HepG2 (cell line): Measurements from ENCODE around the gene MTIF2. TPM values are rescaled to one million over a fixed set of nuclear protein-coding genes. Genes with fewer than 3 reads are reported as not detected.

Experiments
- ATF3 ChIP-seq: sonication (generic); formaldehyde crosslinking; IDR thresholded peaks from 2 replicates; pipeline ENCODE4 v1.4.0; 2020; ENCODE audit warnings: missing genetic modification reagents
- HDAC6 ChIP-seq: fragments of 200-600 bp; sonication (generic); IDR thresholded peaks from 2 replicates; pipeline ENCODE4 v1.7.0; 2017; ENCODE audit warnings: mild to moderate bottlenecking, antibody characterized with exemption, low read length, low read depth
- MAF1 ChIP-seq: sonication (generic); formaldehyde crosslinking; IDR thresholded peaks from 2 replicates; pipeline ENCODE4 v1.5.0; 2020; ENCODE audit warnings: missing genetic modification reagents, borderline replicate concordance
- MAFG ChIP-seq: sonication (generic); formaldehyde crosslinking; IDR thresholded peaks from 2 replicates; pipeline ENCODE4 v1.5.1; 2020; ENCODE audit warnings: mild to moderate bottlenecking, missing genetic modification reagents
- NR2C2 ChIP-seq: sonication (generic); formaldehyde crosslinking; IDR thresholded peaks from 2 replicates; pipeline ENCODE4 v1.4.0; 2020; ENCODE audit warnings: missing genetic modification reagents, mild to moderate bottlenecking, moderate library complexity, borderline replicate concordance
- NR2F2 ChIP-seq: IDR thresholded peaks from 2 replicates; pipeline ENCODE4 v1.6.1; 2012; ENCODE audit warnings: low read depth, inconsistent platforms, borderline replicate concordance
- RFX1 ChIP-seq: fragments of 450-650 bp; IDR thresholded peaks from 2 replicates; pipeline ENCODE4 v1.6.1; 2017
- RNF2 ChIP-seq: fragments of 450-650 bp; conservative IDR thresholded peaks from 2 replicates; pipeline ENCODE4 v1.6.1; 2016; ENCODE audit warnings: low read depth
- SAP130 ChIP-seq: IDR thresholded peaks from 2 replicates; pipeline ENCODE4 v1.6.1; 2016; ENCODE audit warnings: low read depth
- SNRNP70 ChIP-seq: fragments of 200-400 bp; formaldehyde crosslinking; IDR thresholded peaks from 2 replicates; pipeline ENCODE4 v1.6.1; 2017; ENCODE audit warnings: mild to moderate bottlenecking, low read depth, low read length, moderate library complexity
- SSRP1 ChIP-seq: IDR thresholded peaks from 2 replicates; pipeline ENCODE4 v1.6.1; 2016; ENCODE audit warnings: control low read depth
- ZBTB43 ChIP-seq: sonication (generic); formaldehyde crosslinking; conservative IDR thresholded peaks from 2 replicates; pipeline ENCODE4 v1.4.0; 2020; ENCODE audit warnings: missing genetic modification reagents
- ZFP36 ChIP-seq: fragments of 150-350 bp; IDR thresholded peaks from 2 replicates; pipeline ENCODE4 v1.6.1; 2018; ENCODE audit warnings: borderline replicate concordance, low read length, low read depth; ENCODE audit not compliant: partially characterized antibody
- ZNF296 ChIP-seq: sonication (generic); formaldehyde crosslinking; conservative IDR thresholded peaks from 2 replicates; pipeline ENCODE4 v1.5.0; 2020; ENCODE audit warnings: mild to moderate bottlenecking, missing genetic modification reagents
- polyA plus RNA-seq, 8 experiments: library from polyadenylated mRNA; depleted of rRNA in 3 of 8; stranded (reverse) in 7 of 8; unstranded in 1 of 8; fragments of >200 nt; fragmentation: Illumina TruSeq in 4 of 8; extraction: Trizol in 4 of 8; gene quantifications; 2 replicates each; pipeline versions ENCODE4 v1.2.1 to v1.2.3, GENCODE V29; 2011 to 2016; ENCODE audit warnings: low read depth in 4 of 8, missing spikeins in 1 of 8, mixed read lengths in 1 of 8; ENCODE audit not compliant: insufficient read depth in 1 of 8
- total RNA-seq, 5 experiments: library from RNA; depleted of rRNA; stranded (reverse); fragments of >200 nt; fragmentation: Illumina TruSeq; extraction: Trizol; gene quantifications; 2 replicates each; pipeline ENCODE4 v1.2.3, GENCODE V29; 2016; ENCODE audit warnings: low read depth in 1 of 5
- TF ChIP-seq, protein P1 (sequence below): IDR thresholded peaks from 2 replicates; pipeline ENCODE4 v1.6.1; 2016; ENCODE audit warnings: low read depth
- TF ChIP-seq, protein P2 (sequence below), 2 experiments: fragments of 450-650 bp in 1 of 2; sonication (generic) in 1 of 2; formaldehyde crosslinking in 1 of 2; IDR thresholded peaks; 2 replicates each; pipeline versions ENCODE4 v1.6.1 to v1.8.0; 2016 to 2022; ENCODE audit warnings: antibody characterized with exemption in 1 of 2, mild to moderate bottlenecking in 1 of 2, missing genetic modification reagents in 1 of 2

MTIF2 gene
- total and polyA plus RNA-seq, 2 of the 13 experiments (the other 11 are each of a cell fraction or from before 2014, with no cell fraction given) = 32.1 to 92.1 TPM

- TF ChIP-seq ZBTB43 (peak; percentile 48; the same call in 1 of the 2 replicates), NR2C2 (CRISPR knock-in tag) (peak; percentile 97), ZNF296 (peak; percentile 77; the same call in 1 of the 2 replicates), SSRP1 (CRISPR knock-in tag) (no peak), MAFG (CRISPR knock-in tag) (no peak), NR2F2 (peak; percentile 74; the same call in 1 of the 2 replicates), RFX1 (no peak), SAP130 (CRISPR knock-in tag) (peak; percentile 99), HDAC6 (no peak), RNF2 (peak; percentile 55; the same call in 1 of the 2 replicates), ZFP36 (no peak), ATF3 (CRISPR knock-in tag) (peak; percentile 15; the same call in 1 of the 2 replicates), MAF1 (CRISPR knock-in tag) (peak; percentile 95; the same call in 1 of the 2 replicates), SNRNP70 (no peak)
- TF ChIP-seq, protein P1, sequence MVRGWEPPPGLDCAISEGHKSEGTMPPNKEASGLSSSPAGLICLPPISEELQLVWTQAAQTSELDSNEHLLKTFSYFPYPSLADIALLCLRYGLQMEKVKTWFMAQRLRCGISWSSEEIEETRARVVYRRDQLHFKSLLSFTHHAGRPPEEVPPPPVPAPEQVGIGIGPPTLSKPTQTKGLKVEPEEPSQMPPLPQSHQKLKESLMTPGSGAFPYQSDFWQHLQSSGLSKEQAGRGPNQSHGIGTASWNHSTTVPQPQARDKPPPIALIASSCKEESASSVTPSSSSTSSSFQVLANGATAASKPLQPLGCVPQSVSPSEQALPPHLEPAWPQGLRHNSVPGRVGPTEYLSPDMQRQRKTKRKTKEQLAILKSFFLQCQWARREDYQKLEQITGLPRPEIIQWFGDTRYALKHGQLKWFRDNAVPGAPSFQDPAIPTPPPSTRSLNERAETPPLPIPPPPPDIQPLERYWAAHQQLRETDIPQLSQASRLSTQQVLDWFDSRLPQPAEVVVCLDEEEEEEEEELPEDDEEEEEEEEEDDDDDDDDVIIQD (CRISPR knock-in tag) = peak; percentile 89
- TF ChIP-seq, protein P2, sequence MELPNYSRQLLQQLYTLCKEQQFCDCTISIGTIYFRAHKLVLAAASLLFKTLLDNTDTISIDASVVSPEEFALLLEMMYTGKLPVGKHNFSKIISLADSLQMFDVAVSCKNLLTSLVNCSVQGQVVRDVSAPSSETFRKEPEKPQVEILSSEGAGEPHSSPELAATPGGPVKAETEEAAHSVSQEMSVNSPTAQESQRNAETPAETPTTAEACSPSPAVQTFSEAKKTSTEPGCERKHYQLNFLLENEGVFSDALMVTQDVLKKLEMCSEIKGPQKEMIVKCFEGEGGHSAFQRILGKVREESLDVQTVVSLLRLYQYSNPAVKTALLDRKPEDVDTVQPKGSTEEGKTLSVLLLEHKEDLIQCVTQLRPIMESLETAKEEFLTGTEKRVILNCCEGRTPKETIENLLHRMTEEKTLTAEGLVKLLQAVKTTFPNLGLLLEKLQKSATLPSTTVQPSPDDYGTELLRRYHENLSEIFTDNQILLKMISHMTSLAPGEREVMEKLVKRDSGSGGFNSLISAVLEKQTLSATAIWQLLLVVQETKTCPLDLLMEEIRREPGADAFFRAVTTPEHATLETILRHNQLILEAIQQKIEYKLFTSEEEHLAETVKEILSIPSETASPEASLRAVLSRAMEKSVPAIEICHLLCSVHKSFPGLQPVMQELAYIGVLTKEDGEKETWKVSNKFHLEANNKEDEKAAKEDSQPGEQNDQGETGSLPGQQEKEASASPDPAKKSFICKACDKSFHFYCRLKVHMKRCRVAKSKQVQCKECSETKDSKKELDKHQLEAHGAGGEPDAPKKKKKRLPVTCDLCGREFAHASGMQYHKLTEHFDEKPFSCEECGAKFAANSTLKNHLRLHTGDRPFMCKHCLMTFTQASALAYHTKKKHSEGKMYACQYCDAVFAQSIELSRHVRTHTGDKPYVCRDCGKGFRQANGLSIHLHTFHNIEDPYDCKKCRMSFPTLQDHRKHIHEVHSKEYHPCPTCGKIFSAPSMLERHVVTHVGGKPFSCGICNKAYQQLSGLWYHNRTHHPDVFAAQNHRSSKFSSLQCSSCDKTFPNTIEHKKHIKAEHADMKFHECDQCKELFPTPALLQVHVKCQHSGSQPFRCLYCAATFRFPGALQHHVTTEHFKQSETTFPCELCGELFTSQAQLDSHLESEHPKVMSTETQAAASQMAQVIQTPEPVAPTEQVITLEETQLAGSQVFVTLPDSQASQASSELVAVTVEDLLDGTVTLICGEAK (IDR thresholded peaks at IDR 0.05) = peak; percentile 99
- TF ChIP-seq, protein P2 (CRISPR knock-in tag; IDR thresholded peaks at IDR 0.05) = peak; percentile 95
These were observed at the start of gene MTIF2 (continued) for GRCh38 chr2:55268907-55269644.
